HG02884 (cell line): Measurements from ENCODE around the gene ANKRD24.
"Not testable (repeated sequence)": the region's sequence is repeated elsewhere in the genome, so short reads cannot be mapped to it uniquely, and the experiment has no call there.

ENCODE experiments used
- ATAC-seq: cut with Tn5 transposase; IDR thresholded peaks from one replicate; pipeline ENCODE4 v1.9.1; 2021; ENCODE audit warnings: mild to moderate bottlenecking, moderate library complexity; ENCODE audit not compliant: unreplicated experiment

Gene ANKRD24

DNA sequence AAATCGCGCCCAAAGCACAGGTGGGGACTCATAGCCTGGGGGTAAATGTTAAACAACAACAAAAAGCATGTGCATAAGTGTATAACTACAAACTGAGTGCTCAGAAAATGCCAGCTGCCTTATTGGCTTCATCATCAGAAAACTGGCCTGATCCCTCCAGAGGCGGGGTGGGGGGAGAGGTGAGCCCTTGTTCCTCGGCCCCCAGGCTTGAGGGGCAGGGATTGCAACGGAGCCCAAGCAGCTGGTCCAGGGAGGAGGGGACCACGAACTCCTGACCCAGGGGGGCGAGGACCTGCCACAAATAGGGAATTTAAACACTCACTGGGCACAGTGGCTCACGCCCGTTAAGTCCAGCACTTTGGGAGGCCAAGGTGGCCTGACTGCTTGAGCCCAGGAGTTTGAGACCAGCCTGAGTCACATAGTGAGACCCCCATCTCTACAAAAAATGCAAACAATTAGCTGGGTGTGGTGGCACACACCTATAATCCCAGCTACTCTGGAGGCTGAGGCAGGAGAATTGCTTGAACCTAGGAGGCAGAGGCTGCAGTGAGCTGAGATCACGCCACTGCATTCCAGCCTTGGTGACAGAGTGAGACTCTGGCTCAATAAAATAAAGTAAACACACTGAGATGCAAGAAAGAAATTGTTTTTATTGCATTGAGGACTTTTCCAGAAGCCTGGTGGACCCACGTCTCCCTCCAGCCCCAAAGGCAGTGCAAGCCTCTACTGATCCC lies 8.8 kb upstream of the ANKRD24 start:
- ATAC-seq: no peak

DNA sequence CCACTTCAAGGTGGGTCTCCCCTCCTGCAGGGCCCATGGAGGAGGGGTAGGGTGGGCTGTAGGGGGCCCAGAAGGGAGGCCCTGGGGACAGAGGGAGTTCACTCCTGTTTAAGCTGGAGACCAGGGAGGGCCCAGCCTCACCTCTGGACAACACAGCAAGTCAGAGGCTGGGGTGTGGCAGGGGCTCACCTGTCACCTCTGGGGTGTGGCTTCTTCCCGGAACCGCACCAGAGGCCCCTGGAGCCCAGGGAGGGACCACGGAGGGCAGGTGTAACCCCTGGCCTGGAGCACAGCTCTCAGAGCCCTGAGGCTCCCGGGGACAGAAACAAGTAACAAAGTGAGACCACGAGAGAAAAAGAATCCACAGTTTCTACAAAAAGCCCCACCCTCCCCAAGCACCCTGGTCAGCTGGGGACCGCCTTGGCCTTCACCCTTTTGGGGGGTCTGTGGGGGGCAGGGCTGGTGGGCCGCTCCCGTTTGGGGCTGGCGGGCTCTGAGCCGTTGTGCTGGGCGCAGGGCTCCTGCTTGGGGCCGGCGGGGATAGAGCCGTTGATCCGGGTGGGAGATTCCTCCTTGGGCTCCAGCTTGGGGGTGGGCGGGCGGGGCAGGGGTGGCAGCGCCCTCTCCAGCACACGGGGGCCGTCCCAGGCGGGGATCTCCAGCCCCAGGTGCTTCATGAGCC lies 8.1 kb upstream of the ANKRD24 start:
- ATAC-seq: no peak

DNA sequence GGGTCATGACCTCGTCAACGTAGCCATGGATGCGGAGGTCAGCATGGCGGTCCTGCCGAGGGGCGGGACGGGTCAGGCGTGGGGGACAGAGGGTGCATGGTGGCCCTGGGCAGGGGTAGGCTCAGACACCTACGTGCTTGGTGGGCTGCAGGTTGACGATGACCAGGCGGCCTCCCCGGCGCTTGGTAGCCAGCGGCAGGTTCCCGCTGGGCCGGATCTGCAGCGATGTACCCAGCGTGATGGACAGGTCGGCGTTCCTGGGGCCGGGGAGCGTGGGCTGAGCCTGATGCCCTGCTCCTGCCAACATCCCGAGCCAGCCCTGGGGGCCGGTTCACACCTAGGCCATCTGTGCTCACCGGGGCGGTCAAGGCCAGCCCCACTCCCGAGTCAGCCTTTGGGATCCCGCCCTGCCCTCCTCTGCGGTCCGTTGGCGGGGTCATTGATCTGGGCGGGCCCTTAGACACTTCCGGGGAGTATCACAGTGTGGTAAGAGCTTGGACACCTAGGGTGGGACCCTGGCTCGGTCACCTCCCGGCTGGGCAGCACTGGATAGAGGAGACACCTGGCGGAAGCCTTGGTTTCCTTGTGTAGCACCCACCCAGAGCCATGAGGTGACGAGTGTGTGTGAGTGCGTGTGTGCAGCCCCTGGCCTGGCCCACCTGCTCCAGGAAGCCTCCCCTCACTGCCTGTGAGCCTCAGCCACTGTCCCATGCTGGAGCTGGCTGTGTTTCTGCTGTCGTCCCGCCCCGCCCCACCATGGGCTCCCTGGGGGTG lies 7.4 kb upstream of the ANKRD24 start:
- no peak for ATAC-seq

DNA sequence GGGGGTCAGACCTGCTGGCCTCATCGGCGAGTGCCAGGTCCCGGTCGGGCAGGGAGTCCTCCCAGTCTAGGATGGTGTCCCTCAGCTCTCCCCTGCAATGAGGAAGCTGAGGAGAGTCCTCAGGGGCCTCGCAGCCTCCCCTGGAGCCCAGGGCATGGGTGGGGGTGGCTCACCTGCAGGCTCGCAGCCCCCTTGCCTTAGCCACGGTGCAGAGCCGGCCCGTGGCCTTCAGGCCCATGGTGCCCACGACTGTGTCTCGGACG lies 6.9 kb upstream of the ANKRD24 start:
- no peak for ATAC-seq

DNA sequence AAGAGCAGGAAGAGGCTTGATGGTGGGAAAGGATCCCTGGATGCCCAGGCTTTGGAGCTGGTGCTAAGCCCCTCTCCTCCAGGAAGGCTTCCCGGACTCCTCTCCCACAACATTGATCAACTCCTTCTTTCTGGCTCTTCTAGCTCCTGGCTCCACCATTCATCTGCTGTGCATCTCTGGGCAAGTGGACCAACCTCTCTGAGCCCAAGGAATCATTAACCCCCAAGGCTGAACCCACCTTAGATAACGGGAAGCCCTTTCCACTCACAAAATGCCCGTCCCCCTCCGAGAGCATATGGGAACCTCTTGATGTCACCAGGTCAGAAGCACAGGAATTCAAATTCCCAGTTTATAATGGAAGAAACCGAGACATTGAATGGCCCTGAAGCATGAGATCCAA lies 5.3 kb upstream of the ANKRD24 start:
- no peak for ATAC-seq

DNA sequence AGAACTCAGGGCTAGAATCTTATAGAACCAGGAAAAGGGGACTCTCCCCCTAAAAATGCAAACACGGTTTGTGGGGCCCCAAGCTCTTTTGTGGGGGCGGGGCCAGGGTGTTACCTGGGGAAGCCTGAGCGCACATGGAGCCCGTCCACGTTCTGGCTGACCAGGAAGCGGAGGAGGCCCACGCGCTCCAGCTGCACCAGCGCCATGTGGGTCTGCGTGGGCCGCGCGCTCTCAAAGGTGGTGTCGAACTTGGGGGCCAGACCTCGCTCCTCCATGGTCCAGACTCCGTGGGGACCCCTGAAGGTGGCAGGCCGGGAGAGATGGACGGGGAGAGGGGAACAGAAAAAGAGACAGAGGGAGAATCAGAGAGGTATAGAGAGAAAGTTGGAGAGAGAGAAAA lies 3.5 kb upstream of the ANKRD24 start:
- no peak for ATAC-seq

DNA sequence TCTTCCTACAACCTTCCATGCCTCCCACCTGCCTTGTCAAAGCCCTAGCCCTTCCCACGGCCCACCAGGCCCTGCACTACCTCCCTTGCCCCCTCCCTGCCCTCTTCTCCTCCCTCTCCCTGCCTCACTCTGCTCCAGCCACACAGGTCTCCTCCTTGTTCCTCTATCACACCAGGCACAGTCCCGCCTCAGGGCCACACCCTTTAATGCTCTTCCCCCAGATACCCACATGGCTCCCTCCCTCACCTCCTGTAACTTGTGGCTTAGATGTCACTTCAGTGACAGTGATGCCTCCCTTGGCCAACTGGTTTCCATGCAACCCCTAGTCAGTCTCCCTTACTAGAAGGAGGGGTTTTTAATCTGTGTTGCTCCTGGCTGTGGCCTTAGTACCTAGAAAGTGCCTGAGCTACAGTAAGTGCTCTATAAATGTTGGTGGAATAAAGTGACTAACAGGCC lies 1.4 kb upstream of the ANKRD24 start:
- no peak for ATAC-seq

DNA sequence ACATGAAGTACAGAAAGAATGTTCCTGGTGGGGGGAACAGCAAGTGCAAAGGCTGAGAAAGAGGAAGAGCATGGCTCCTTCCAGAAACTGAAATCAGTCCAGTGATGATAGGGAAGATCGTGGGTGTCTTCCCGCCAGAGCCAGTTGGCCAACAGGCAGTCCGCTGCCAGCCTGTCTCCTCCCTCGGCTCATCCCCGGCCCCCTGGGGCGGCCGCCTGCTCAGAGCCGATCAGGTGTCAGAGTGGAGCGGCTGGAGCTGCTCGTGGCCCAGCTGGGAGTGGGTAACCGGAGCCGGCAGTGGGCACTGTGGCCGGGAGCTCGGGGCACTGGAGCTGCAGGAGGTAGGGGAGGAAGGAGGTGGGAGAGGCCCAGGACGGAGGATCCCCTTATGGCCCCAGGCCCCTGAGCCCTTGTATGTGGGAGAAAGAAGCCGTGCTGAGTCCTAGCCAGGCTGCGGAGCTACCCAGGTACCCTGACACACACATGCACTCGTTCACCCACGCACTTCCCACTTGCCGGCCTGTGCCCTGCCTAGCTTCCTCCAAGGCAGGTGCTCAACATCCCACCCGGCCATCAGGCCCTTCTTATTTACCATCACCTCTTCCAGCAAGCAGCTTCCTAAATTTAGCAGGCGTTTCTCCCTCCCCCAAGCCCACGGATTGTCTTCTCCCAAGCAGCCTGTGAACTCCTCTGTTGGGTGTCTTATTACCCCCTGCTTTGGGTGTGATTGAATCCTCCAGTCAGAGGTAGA lies 1.7 kb downstream of the ANKRD24 start:
- no peak for ATAC-seq

DNA sequence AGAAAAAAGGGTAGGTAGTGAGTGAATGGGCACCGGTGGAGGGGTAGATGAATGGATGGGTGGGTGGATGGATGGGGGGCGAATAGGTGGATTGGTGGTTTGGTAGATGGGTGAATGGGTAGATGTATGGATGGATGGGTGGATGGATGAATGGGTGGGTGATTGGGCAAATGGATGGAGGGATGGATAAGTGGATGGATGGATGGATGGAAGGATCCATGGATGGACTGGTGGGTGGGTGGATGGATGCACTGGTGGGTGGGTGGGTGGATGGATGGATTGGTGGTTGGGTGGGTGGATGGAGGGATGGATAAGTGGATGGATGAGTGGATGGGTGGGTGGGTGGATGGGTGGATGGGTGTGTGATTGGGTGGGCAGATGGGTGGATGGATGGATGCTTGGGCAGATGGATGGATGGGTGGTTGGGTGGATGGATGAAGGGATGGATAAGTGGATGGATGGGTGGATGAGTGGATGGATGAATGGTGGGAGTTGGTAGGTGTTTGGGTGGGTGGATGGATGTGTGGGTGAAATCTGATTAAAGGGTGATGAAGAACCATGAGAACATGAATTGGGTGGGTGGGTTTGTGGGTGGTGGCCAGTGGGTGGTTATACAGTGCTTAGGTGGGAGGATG lies 2.3 kb downstream of the ANKRD24 start:
- ATAC-seq: no peak

DNA sequence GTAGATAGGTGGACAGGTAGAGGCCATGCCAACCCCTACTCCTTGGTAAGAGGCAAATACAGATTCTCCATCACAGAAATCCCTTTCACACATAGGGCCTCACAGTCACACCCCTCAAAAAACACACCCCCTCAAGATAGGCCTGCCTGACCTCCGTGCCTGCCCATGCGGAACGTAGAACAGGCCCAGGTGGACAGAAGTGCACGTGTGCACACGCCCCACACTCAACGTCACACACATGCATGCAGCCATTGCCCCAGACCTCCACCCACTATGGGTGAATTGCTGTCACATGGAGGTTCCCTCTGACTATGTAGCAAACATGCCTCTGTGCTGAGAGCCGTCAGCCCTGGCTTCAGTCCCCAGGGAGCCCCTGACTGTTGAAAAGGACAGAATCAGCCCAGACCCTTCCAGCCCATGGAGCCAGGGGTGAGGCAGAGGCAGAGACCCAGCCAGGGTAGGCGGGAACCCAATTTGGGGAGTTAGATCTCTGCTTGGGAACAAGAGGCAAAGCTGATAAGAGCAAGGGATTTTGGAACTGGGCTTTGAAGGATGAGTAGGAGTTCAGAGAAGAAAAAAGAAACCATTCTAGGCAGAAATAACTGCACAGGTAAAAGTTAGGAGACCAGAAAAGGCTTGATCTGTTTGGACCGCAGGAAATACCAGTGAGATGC lies 3.1 kb downstream of the ANKRD24 start:
- ATAC-seq: no peak

DNA sequence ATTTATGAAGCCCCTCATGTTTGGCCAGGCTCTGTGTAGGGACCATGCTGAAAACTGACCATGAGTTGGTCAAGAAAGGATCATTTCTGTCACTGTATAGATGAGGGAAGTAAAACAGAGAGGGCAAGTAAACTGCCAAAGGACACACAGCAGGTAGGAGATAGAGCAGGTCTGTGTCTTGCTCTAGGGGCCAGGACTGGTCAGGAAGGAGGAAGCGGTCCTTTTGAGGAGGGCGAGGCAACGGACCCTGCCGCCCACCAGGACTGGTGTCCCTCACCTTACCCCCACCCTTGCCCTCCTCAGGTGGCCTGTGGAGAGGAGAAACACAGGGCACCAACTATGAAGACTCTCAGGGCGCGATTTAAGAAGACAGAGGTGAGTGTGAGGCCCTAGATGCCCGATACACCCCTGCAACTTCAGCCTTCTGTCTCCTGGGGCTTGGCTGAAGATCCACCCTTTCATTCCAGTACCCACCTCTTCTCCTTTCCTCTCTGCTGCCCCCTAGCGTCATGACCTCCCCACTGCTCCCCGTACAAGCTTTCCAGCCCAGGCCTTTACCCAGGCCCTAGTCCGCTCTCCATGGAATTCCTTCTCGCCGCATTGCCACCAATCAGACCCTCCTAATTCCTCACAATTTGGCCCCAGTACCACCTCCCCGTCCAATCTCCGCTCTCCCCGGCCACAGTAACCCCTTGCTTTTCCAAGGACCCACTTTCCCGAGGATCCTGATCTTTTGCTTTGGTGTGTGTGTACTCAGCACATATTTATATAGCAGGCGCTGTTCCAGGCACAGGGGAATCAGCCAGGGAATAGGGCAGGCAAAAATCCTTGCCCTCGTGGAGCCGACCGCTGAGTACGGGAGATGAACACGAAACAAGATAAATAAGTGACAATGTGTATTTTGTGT lies 3.9 kb downstream of the ANKRD24 start:
- no peak for ATAC-seq

DNA sequence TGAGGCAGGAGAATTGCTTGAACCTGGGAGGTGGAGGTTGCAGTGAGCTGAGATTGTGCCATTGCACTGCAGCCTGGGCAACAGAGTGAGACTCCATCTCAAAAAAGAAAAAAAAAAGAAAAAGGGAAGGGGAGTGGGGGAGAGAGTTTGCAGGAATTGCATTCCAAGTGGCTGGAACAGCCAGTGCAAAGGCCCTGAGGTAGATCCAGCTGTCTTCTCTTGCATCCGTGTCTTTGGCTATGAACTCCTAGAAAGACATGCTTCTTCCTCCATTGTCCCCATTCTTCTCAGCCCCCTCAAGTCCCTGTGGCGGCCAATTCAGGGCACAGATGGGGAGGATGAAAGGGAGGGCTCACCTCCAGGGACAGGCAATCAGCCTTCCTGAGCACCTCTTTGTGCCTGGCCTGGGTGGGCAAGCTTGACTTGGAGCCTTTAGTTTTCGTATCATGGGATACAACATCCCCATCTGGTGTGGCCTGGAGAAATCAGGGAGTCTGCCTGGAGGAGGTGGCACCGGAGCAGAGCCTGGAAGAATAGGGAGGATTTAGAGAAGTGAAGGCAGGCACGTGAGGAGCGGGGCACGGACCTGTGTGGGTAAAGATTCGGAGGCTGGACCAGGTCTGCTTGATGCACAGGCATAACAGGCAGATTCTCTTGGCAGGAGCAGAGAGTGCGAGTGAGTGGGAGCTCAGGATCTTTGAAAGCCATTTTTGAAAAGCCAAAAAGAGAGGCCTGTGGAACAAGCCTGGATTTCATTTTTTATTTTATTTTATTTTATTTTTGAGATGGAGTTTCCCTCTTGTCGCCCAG lies 5.0 kb downstream of the ANKRD24 start:
- ATAC-seq: no peak

DNA sequence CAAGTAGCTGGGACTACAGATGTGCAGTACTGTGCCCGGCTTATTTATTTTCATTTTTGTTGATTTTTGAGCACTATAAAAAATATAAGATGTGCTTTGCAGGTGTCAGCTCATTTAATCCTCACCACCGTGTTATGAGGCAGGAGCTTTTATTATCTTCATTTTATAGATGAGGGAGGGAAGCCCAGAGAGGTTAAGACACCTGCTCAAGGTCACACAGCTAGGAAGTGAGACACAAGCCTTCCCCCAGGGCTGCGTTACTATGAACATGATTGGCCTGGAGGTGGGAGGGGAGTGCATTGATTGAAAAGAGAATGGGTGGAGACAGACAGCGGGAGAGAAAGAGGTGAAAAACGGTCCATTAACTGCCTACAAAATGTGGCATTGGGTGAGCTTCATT lies 7.2 kb downstream of the ANKRD24 start:
- no peak for ATAC-seq

DNA sequence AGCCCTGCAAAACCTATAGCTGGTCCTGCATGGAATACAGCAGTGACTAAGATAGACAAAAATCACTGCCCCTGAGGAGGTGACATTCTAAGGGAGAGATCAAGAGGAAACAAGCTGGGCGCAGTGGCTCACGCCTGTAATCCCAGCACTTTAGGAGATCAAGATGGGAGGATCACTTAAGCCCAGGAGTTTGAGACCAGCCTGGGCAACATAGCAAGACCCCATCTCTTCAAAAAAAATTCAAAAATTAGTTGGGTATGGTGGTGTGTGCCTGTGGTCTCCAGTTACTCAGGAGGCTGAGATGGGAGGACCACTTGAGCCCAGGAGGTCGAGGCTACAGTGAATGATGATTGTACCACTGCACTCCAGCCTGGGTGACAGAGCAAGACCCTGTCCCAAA lies 10.0 kb downstream of the ANKRD24 start:
- not testable (repeated sequence) for ATAC-seq

DNA sequence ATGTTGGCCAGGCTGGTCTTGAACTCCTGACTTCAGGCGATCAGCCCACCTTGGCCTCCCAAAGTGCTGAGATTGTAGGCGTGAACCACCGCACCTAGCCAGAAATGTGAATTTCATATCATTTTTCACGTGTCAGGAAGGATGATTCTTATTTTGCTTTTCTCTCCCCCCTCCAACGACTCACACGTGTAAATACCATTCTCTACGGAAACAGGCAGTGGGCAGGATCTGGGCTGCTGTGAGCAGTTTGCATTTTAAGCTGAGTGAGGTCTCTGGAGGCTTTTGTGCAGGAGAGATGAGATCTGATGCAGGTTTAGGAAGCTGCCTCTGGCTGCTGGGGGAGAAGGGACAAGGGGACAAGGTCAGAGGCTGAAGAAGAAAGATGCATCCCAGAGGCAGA lies 11.9 kb downstream of the ANKRD24 start:
- no peak for ATAC-seq

DNA sequence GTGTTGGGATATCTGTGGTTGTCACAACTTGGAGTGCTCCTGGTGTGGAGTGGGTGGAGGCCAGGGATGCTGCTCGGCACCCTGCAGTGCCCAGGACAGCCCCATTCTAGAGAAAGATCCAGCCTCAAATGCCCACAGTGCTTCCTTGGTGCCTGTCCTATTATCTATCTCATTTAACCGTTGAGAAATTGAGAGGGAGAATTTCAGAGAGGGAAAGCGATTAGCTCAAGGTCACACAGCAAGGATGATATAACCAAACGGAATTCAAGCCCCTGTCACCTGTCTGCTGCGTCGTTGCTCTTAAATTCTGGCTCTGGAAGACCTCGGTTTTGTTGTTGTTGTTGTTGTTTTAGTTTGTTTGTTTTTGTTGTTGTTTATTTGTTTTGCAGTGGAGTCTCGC lies 13.5 kb downstream of the ANKRD24 start:
- no peak for ATAC-seq

DNA sequence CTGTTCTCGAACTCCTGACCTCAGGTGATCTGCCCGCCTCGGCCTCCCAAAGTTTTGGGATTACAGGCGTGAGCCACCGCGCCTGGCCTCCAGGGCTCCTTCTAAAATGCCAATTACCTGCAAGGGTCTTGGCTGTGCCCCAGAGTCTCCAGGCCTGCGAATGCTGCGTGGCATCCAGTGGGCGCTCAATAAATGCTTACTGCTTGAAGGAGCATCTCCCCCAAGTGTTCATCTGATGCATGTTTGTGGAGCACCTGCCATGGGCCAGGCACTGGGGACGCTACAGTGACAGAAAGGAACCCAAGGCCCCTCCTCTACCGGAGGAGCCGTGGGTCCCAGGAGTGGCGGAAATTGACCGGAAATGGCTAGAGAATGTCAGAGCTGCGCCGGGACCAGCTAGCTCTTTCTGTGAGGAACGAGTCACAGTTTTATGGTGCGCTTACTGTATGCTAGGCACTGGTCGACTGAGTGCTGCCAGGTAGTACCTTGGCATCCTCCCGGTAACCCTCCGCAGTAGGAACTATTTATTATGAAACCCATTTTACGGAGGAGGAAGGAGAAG lies 14.2 kb downstream of the ANKRD24 start:
- ATAC-seq: no peak

DNA sequence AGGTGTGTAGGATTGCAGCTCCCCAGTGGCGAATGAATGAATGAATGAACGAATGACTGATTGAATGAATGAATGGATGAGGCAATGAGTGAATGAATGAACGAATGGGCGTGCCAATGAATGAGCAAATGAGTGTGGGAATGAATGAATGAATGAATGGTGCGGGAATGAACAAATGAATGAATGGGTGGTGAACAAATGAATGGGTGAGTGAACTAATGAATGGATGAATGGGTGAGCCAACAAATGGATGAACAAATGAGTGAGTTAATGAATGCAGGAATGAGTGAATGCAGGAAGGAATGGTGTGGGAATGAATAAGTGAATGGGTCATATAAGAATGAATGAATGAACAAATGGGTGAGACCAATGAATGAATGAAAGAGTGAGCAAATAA lies 14.7 kb downstream of the ANKRD24 start:
- ATAC-seq: no peak
